Measurements from ENCODE around the gene UBE2L3.

- TF ChIP-seq ZFP36 (IDR thresholded peaks at IDR 0.05; ENCODE audit: borderline replicate concordance, partially characterized antibody) (no peak), RFX5 (IDR thresholded peaks at IDR 0.05) (no peak), REST (IDR thresholded peaks at IDR 0.05) (no peak), CTCF (IDR thresholded peaks at IDR 0.05) (no peak), USF2 (IDR thresholded peaks at IDR 0.05) (no peak), BHLHE40 (IDR thresholded peaks at IDR 0.05; ENCODE audit: low read depth, low read length) (no peak), HMGXB4 (CRISPR knock-in tag; IDR thresholded peaks at IDR 0.05; ENCODE audit: borderline replicate concordance) (no peak), JUN (IDR thresholded peaks at IDR 0.05) (no peak), NPAS2 (CRISPR knock-in tag; IDR thresholded peaks at IDR 0.05; ENCODE audit: borderline replicate concordance) (no peak), NR3C1 (IDR thresholded peaks at IDR 0.05) (no peak), EP300 (IDR thresholded peaks at IDR 0.05) (no peak), FOSL2 (IDR thresholded peaks at IDR 0.05) (no peak), FOSL2 (CRISPR knock-in tag; IDR thresholded peaks at IDR 0.05) (no peak), ESRRA (IDR thresholded peaks at IDR 0.05; ENCODE audit: borderline replicate concordance, low read length) (no peak), MYC (IDR thresholded peaks at IDR 0.05; ENCODE audit: borderline replicate concordance, low read length) (no peak)
Observed at GRCh38 chr22:21651521-21652009, 84.1 kb downstream of the UBE2L3 start.

All from A549 (cell line).